ENCODE results near the gene CRYGS.

GRCh38 chr3:186502966-186503712 lies 41.0 kb downstream of the CRYGS start:
- no peak for TF ChIP-seq CTCF (IDR thresholded peaks at IDR 0.05)
- TF ChIP-seq POLR2A (IDR thresholded peaks at IDR 0.05): no peak
- TF ChIP-seq EP300 (IDR thresholded peaks at IDR 0.05): no peak

Measured in ovary (tissue), 3 donors.